A673 (cell line): ENCODE data around the gene KIF26A.

Source experiments
- EZH2 ChIP-seq: fragments of 200-600 bp; sonication (generic); IDR thresholded peaks from 2 replicates; pipeline ENCODE4 v1.6.1; 2017; ENCODE audit warnings: borderline replicate concordance, low read depth, mild to moderate bottlenecking, mixed read lengths, antibody characterized with exemption, low read length; ENCODE audit not compliant: poor library complexity, severe bottlenecking
- TF ChIP-seq, protein P1 (sequence below): fragments of 300-800, 200-600 bp; sonication (generic); conservative IDR thresholded peaks from 2 replicates; pipeline ENCODE4 v1.5.1; 2017; ENCODE audit warnings: low read depth, mild to moderate bottlenecking, antibody characterized with exemption, low read length, moderate library complexity, mixed read lengths

DNA sequence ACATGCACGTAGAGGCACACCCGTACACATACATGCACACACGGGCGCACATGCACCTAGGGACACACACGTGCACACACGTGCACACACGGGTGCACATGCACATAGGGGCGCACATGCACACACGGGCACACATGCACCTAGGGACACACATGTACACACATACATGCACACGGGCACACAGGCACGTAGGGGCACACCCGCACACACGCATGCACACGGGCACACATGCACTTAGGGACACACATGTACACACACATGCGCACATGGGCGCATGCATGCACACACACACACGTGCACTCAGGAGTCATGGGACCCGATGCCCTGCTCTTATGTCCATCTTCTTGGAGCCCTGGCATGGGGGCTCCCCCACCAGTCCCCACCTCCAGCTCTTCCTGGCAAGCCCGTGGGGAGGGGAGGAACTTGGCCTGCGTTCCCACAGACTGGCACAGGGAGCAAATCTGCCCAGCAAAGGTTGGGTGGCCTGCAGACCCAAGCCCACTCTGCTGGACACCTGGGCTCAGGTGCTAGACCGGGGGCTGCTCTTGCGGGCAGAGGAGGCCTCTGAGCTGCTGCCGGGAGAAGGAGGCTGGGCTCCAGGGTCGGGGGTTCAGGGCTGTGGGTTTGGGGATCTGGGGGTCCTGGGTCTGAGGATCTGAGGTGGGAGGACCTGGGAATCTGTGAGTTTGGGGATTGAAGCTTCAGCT lies 51.4 kb downstream of the KIF26A start:
- TF ChIP-seq, protein P1, sequence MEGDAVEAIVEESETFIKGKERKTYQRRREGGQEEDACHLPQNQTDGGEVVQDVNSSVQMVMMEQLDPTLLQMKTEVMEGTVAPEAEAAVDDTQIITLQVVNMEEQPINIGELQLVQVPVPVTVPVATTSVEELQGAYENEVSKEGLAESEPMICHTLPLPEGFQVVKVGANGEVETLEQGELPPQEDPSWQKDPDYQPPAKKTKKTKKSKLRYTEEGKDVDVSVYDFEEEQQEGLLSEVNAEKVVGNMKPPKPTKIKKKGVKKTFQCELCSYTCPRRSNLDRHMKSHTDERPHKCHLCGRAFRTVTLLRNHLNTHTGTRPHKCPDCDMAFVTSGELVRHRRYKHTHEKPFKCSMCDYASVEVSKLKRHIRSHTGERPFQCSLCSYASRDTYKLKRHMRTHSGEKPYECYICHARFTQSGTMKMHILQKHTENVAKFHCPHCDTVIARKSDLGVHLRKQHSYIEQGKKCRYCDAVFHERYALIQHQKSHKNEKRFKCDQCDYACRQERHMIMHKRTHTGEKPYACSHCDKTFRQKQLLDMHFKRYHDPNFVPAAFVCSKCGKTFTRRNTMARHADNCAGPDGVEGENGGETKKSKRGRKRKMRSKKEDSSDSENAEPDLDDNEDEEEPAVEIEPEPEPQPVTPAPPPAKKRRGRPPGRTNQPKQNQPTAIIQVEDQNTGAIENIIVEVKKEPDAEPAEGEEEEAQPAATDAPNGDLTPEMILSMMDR, result no peak
- TF ChIP-seq EZH2, result no peak
